Measurements from ENCODE around the gene NKX2-2.

GRCh38 chr20:21529863-21530262 is 16.0 kb upstream of the NKX2-2 start:
- TF ChIP-seq EZH2 (IDR thresholded peaks at IDR 0.05; ENCODE audit: low read length, unreplicated experiment) (no peak), CTCF (conservative IDR thresholded peaks at IDR 0.05; ENCODE audit: low read depth, low read length) (peak; percentile 78), EZH2phosphoT487 (IDR thresholded peaks at IDR 0.05; ENCODE audit: borderline replicate concordance, low read length) (no peak)

All from PC-3 (cell line).